ENCODE measurements around the gene IRF7.
A peak's percentile ranks its signal among the peaks of the same experiment; 100 is the strongest.

Gene IRF7

GRCh38 chr11:620935-621814, 5.4 kb upstream of the IRF7 start:
- DNase-seq = no peak

GRCh38 chr11:620201-620600, 4.5 kb upstream of the IRF7 start:
- no peak for DNase-seq

GRCh38 chr11:619628-620050, 3.9 kb upstream of the IRF7 start:
- no peak for DNase-seq

GRCh38 chr11:618856-619627, 3.3 kb upstream of the IRF7 start:
- no peak for DNase-seq

- peak in 1 of 14 donors; percentile 23 for DNase-seq
Measured at GRCh38 chr11:617912-618682, 2.3 kb upstream of the IRF7 start.

GRCh38 chr11:617199-617911, 1.6 kb upstream of the IRF7 start:
- no peak for DNase-seq

- no peak for DNase-seq
Measured at GRCh38 chr11:616320-617198, 809 bp upstream of the IRF7 start.

- peak in 2 of 14 donors; percentile 20 to 59 for DNase-seq
Measured at GRCh38 chr11:614623-615503, 887 bp downstream of the IRF7 start.

GRCh38 chr11:614021-614622, 1.6 kb downstream of the IRF7 start:
- no peak for DNase-seq

GRCh38 chr11:613369-613968, 2.3 kb downstream of the IRF7 start:
- peak in 2 of 14 donors; percentile 15 to 35 for DNase-seq

- no peak for DNase-seq
Measured at GRCh38 chr11:612961-613300, 2.8 kb downstream of the IRF7 start.

GRCh38 chr11:612201-612960, 3.4 kb downstream of the IRF7 start:
- DNase-seq = no peak

GRCh38 chr11:611001-611996, 4.5 kb downstream of the IRF7 start:
- no peak for DNase-seq

- no peak for DNase-seq
Measured at GRCh38 chr11:610146-610801, 5.5 kb downstream of the IRF7 start.

- DNase-seq = no peak
Measured at GRCh38 chr11:609341-609811, 6.4 kb downstream of the IRF7 start.

- DNase-seq = no peak
Measured at GRCh38 chr11:608791-609251, 6.9 kb downstream of the IRF7 start.
